GM12864 (cell line): ENCODE data around the gene CUL7.

ENCODE experiments used
- DNase-seq: peaks from one replicate; pipeline ENCODE4 v3.0.0-alpha.2; 2011; ENCODE audit warnings: low read depth
- H3K4me3 ChIP-seq: 2 replicates; pipeline ENCODE4 v1.5.1; 2011; ENCODE audit warnings: mild to moderate bottlenecking, low read depth, low read length, control low read depth
- CTCF ChIP-seq: IDR thresholded peaks from 2 replicates; pipeline ENCODE4 v1.5.1; 2011; ENCODE audit warnings: low read depth, mild to moderate bottlenecking, moderate library complexity, low read length, control low read depth, inconsistent platforms; ENCODE audit errors: missing control alignments

The CUL7 gene

DNA sequence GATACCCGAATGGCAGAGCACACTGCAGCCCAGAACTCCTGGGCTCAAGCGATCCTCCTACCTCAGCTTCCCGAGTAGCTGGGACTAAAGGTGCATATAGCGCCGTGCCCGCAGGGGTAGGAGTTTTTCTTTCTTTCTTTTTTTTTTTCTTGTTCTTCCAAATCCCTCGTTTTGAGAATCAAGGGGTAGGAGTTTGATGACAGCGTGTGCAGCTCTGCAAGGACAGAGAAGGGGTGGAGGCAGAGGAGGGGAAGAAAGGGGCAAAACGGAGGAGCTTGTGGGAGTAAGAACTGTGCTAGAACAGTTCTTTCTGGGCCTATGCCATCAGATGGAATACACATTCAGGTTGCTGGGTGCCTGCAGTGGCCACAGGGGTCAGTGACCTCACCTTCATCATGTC, 16.9 kb downstream of the CUL7 start:
- TF ChIP-seq CTCF, result no peak
- DNase-seq, result no peak
- no peak overlapping the region for H3K4me3 ChIP-seq

DNA sequence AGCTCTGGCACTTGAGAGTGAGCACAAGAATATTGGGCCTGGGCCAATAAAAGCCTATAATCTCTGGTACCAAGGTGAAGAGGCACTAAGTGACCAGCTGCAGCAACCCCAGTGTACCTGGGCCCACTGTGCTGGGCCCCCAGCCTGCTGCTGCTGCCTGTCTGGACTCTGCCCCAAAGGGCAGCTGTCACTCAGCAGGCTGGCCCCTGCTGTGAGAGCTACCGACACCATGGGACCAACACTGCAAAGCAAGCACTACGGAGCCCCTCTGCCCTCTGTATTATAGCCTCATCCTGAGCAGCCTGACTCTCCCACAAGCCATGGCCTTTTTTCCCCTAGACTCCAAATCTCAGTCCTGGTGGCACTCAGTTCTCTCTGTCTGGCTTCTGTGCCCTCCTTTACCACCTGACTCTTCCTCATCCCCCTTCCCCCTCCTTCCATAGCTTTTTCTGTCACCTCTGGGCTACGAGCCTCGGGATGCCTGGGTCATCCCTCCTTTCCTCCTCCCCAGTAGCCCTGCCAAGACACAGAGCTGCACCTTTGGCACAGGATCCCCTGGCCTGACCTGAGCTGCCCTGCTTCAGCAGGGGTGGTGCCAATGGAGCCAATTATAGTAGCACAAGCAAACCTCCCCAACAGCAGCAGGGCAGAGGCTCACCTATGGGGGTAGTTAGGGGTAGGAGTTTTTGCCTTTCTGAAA, 18.0 kb downstream of the CUL7 start:
- DNase-seq, result no peak
- TF ChIP-seq CTCF, result no peak
- H3K4me3 ChIP-seq, result no peak overlapping the region

DNA sequence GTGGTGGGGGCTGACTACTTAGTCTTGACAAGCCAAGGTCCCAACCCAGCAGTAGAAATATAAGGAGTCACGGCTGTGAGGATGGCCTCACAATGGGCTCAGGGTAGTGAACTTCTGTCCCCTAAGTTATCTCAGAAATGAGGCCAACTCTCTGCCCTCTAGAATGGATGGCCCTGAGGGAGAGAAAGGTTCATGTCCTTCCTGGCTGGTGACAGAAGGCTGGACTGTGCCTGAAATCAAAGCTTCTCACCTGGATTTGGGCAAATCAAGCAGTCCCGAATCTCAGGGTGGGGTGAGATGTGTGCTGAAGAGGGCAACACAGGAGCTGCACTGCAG, 19.5 kb downstream of the CUL7 start:
- TF ChIP-seq CTCF, result no peak
- no peak overlapping the region for H3K4me3 ChIP-seq
- DNase-seq, result no peak

- H3K4me3 ChIP-seq, result no peak overlapping the region
- no peak for TF ChIP-seq CTCF
- no peak for DNase-seq
Observed at GRCh38 chr6:43033496-43034189, 20.0 kb downstream of the CUL7 start.

DNA sequence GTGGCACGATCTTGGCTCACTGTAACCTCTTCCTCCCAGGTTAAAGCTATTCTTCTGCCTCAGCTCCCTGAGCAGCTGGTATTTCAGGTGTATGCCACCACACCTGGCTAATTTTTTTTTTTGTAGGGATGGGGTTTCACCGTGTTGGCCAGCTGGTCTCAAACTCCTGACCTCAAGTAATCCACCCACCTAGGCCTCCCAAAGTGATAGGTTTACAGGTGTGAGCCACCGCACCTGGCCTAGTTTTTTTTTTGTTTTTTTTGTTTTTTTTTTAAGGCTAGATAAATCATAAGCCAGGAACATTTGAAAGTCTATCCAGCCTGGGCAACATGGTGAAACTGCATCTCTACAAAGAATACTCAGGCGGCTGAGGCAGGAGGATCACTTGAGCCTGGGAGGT, 21.3 kb downstream of the CUL7 start:
- no peak for DNase-seq
- H3K4me3 ChIP-seq, result no peak overlapping the region
- no peak for TF ChIP-seq CTCF

DNA sequence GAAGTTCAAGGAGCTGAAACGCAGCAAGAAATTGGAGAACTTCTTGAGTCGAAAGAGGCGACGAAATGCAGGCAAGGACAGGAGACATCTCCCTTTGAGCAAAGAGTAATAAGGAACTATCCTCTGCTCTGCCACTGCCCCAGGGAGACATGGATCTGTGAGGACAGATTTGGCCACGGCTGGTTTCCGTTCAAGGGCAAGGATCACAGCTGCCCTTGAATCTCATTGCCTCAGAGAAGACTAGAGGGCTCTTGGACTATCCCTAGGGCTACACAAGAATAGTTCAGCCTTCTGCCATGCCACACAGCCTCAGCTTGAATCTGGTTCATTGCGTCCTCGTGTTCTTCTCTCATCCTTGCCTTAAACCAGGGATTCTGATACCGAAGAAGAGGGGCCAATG, 24.5 kb downstream of the CUL7 start:
- TF ChIP-seq CTCF, result no peak
- no peak for DNase-seq
- no peak overlapping the region for H3K4me3 ChIP-seq

DNA sequence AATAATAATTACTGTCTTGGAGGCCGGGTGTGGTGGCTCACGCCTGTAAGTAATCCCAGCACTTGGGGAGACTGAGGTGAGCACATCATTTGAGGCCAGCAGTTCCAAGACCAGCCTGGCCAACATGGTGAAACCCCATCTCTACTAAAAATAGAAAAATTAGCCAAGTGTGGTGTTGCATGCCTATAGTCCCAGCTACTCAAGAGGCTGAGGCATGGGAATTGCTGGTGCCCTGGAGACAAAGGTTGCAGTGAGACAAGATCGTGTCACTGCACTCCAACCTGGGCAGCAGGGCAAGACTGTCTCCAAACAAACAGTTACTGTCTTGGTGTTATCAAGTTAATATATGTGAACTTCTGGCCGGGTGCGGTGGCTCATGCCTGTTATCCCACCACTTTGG, 27.3 kb downstream of the CUL7 start:
- no peak for DNase-seq
- no peak for TF ChIP-seq CTCF
- no peak overlapping the region for H3K4me3 ChIP-seq
